ENCODE measurements around the gene PHF2.

DNA sequence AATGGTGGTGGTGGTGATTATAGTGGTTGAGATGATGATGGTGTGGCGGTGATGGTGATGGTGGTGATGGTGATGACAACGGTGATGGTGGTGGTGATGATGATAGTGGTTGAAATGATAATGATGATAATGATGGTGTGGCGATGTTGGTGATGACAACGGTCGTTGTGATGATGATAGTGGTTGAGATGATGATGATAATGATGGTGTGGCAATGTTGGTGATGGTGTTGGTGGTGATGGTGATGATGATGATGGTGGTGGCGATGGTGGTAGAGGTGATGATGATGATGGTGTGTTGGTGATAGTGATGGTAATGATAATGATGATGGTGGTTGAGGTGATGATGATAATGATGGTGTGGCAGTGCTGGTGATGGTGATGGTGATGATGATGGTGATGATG, 48.0 kb downstream of the PHF2 start:
- TF ChIP-seq, protein P1, sequence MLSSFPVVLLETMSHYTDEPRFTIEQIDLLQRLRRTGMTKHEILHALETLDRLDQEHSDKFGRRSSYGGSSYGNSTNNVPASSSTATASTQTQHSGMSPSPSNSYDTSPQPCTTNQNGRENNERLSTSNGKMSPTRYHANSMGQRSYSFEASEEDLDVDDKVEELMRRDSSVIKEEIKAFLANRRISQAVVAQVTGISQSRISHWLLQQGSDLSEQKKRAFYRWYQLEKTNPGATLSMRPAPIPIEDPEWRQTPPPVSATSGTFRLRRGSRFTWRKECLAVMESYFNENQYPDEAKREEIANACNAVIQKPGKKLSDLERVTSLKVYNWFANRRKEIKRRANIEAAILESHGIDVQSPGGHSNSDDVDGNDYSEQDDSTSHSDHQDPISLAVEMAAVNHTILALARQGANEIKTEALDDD (IDR thresholded peaks at IDR 0.05): no peak
- TF ChIP-seq POLR2A (conservative IDR thresholded peaks at IDR 0.05): no peak
